HCT116 (cell line): ENCODE data around the gene MND1. TPM values are rescaled to one million over a fixed set of nuclear protein-coding genes. Genes with fewer than 3 reads are reported as not detected.
A peak's percentile ranks its signal among the peaks of the same experiment; 100 is the strongest.
"Not testable (repeated sequence)": the region's sequence is repeated elsewhere in the genome, so short reads cannot be mapped to it uniquely, and the experiment has no call there.

ENCODE experiments used
- ATAC-seq: fragments of 200-7000 bp; cut with Tn5 transposase; 2 replicates; pipeline ENCODE4 v1.9.1; 2020; ENCODE audit warnings: mild to moderate bottlenecking, moderate library complexity
- BruUV-seq: library from RNA; stranded (reverse); fragments of 400-500 nt; replicated peaks from 2 replicates; lab custom pipeline; 2021; lab: Mats Ljungman, UMichigan
- CTCF ChIA-PET: fragments of 300-600 bp; sonication (Branson Sonifier 250); formaldehyde crosslinking; loops from one replicate; lab custom pipeline; 2021; ENCODE audit warnings: antibody characterized with exemption; lab: Charles Lee
- POLR2A ChIA-PET: fragments of 300-600, 350-600 bp; sonication (Branson Sonifier 250); formaldehyde crosslinking; loops from one replicate; lab custom pipeline; 2021; ENCODE audit warnings: antibody characterized with exemption; lab: Charles Lee
- RAD21 ChIA-PET, 2 experiments: fragments of 300-600 bp; sonication (Branson Sonifier 250); formaldehyde crosslinking; loops; one replicate each; lab custom pipeline; 2023; ENCODE audit warnings: low total read pairs in 2 of 2; ENCODE audit not compliant: uncharacterized antibody in 2 of 2, unreplicated experiment in 2 of 2, low non-redundant PET in 1 of 2; lab: Charles Lee
- DNase-seq: peaks from one replicate; pipeline ENCODE4 v3.0.0-alpha.2; 2010; ENCODE audit warnings: low read depth, low spot score
- H2AFZ ChIP-seq: fragments of 200-600 bp; shearing (Covaris generic), sonication (generic); 2 replicates; pipeline ENCODE4 v1.6.1; 2017; ENCODE audit warnings: low read depth, mixed run types, mixed read lengths, antibody characterized with exemption, low read length; ENCODE audit not compliant: poor library complexity, severe bottlenecking
- H3K27ac ChIP-seq: 2 replicates; pipeline ENCODE4 v1.5.1; 2012; ENCODE audit warnings: low read depth, low read length
- H3K27me3 ChIP-seq: fragments of 200-600 bp; sonication (generic); 2 replicates; pipeline ENCODE4 v1.6.1; 2016; ENCODE audit warnings: mixed run types, low read length, mixed read lengths; ENCODE audit not compliant: insufficient read depth
- H3K36me3 ChIP-seq, 2 experiments: fragments of 200-500 bp in 1 of 2; fragments of 200-600 bp in 1 of 2; sonication (Bioruptor generic) in 1 of 2; sonication (generic) in 1 of 2; 2 replicates each; pipeline versions ENCODE4 v1.5.1 to v1.6.1; 2014 to 2016; ENCODE audit warnings: low read length in 2 of 2, inconsistent platforms in 1 of 2, mixed read lengths in 1 of 2, mixed run types in 1 of 2; ENCODE audit not compliant: insufficient read depth in 2 of 2, control insufficient read depth in 1 of 2
- H3K4me1 ChIP-seq, 2 experiments: fragments of 200-600 bp in 1 of 2; sonication (generic) in 1 of 2; 2 replicates each; pipeline versions ENCODE4 v1.5.1 to v1.6.1; 2012 to 2017; ENCODE audit warnings: low read length in 2 of 2, inconsistent platforms in 1 of 2, mild to moderate bottlenecking in 1 of 2, mixed read lengths in 1 of 2, mixed run types in 1 of 2, moderate library complexity in 1 of 2; ENCODE audit not compliant: insufficient read depth in 2 of 2, control insufficient read depth in 1 of 2
- H3K4me2 ChIP-seq: fragments of 200-600 bp; sonication (generic); 2 replicates; pipeline ENCODE4 v1.6.1; 2017; ENCODE audit warnings: mixed run types, low read length, mixed read lengths
- H3K4me3 ChIP-seq, 2 experiments: fragments of 200-600 bp in 1 of 2; sonication (generic) in 1 of 2; replicated peaks in 1 of 2; 2 replicates each; pipeline ENCODE4 v1.5.1; 2011 to 2016; ENCODE audit warnings: low read length in 2 of 2, control low read depth in 1 of 2, low read depth in 1 of 2, mild to moderate bottlenecking in 1 of 2, mixed read lengths in 1 of 2, mixed run types in 1 of 2
- H3K79me2 ChIP-seq: fragments of 200-600 bp; sonication (generic); 2 replicates; pipeline ENCODE4 v1.6.1; 2017; ENCODE audit warnings: mild to moderate bottlenecking, mixed run types, low read length, moderate library complexity, mixed read lengths; ENCODE audit not compliant: insufficient read depth
- H3K9ac ChIP-seq: fragments of 200-600 bp; sonication (generic); 2 replicates; pipeline ENCODE4 v1.6.1; 2016; ENCODE audit warnings: low read length, mixed read lengths
- H3K9me2 ChIP-seq: fragments of 200-600 bp; sonication (generic), shearing (Covaris generic); 2 replicates; pipeline ENCODE4 v1.6.1; 2017; ENCODE audit warnings: mixed run types, mild to moderate bottlenecking, moderate library complexity; ENCODE audit not compliant: insufficient read depth
- H3K9me3 ChIP-seq, 2 experiments: fragments of 200-500 bp in 1 of 2; fragments of 200-600 bp in 1 of 2; sonication (Bioruptor generic) in 1 of 2; sonication (generic) in 1 of 2; 2 replicates each; pipeline ENCODE4 v1.6.1; 2014 to 2017; ENCODE audit warnings: low read length in 2 of 2, mixed read lengths in 2 of 2, inconsistent platforms in 1 of 2, low read depth in 1 of 2, mild to moderate bottlenecking in 1 of 2, mixed run types in 1 of 2, moderate library complexity in 1 of 2; ENCODE audit not compliant: control insufficient read depth in 1 of 2, insufficient read depth in 1 of 2
- H4K20me1 ChIP-seq: fragments of 200-600 bp; sonication (generic), shearing (Covaris generic); 2 replicates; pipeline ENCODE4 v1.6.1; 2017; ENCODE audit warnings: mixed run types, mild to moderate bottlenecking, moderate library complexity; ENCODE audit not compliant: insufficient read depth
- CEBPB ChIP-seq: IDR thresholded peaks from 2 replicates; pipeline ENCODE4 v1.6.1; 2012; ENCODE audit warnings: low read depth
- EGR1 ChIP-seq: IDR thresholded peaks from 2 replicates; pipeline ENCODE4 v1.6.1; 2012; ENCODE audit warnings: low read depth
- EZH2 ChIP-seq: fragments of 200-600 bp; sonication (generic); IDR thresholded peaks from 2 replicates; pipeline ENCODE4 v1.6.1; 2017; ENCODE audit warnings: antibody characterized with exemption, mixed run types
- EZH2phosphoT487 ChIP-seq: fragments of 200-600 bp; IDR thresholded peaks from 2 replicates; pipeline ENCODE4 v1.6.1; 2018; ENCODE audit warnings: antibody characterized with exemption, borderline replicate concordance
- FOSL1 ChIP-seq: IDR thresholded peaks from 2 replicates; pipeline ENCODE4 v1.6.1; 2012; ENCODE audit warnings: low read depth
- POLR2AphosphoS5 ChIP-seq: IDR thresholded peaks from 2 replicates; pipeline ENCODE4 v1.6.1; 2011; ENCODE audit warnings: mild to moderate bottlenecking, low read depth, low read length, moderate library complexity
- RAD21 ChIP-seq: IDR thresholded peaks from 2 replicates; pipeline ENCODE4 v1.6.1; 2012; ENCODE audit warnings: low read depth, mild to moderate bottlenecking
- SIN3A ChIP-seq: IDR thresholded peaks from 2 replicates; pipeline ENCODE4 v1.6.1; 2012; ENCODE audit warnings: low read depth
- TCF7L2 ChIP-seq: IDR thresholded peaks from 2 replicates; pipeline ENCODE4 v1.7.0; 2011; ENCODE audit warnings: borderline replicate concordance, inconsistent platforms; ENCODE audit not compliant: insufficient read depth, insufficient read length; ENCODE audit errors: extremely low read depth
- ZFX ChIP-seq: fragments of 450-650 bp; IDR thresholded peaks from 2 replicates; pipeline ENCODE4 v1.6.1; 2017
- ZNF274 ChIP-seq: fragments of 200-500 bp; sonication (Bioruptor generic); IDR thresholded peaks from 2 replicates; pipeline ENCODE4 v1.6.1; 2014; ENCODE audit warnings: mild to moderate bottlenecking, low read depth, low read length, inconsistent platforms
- intact Hi-C: fragments of 100-400 bp; cut with micrococcal nuclease; formaldehyde crosslinking; loops from 2 replicates; pipeline ENCODE4 v1.10.0; 2022
- total RNA-seq: library from RNA; stranded (reverse); gene quantifications from one replicate; pipeline ENCODE4 v1.2.1, GENCODE V29; 2021; ENCODE audit not compliant: unreplicated experiment
- TF ChIP-seq, protein P1 (sequence below): IDR thresholded peaks from 2 replicates; pipeline ENCODE4 v1.6.1; 2012; ENCODE audit warnings: low read depth
- TF ChIP-seq, protein P2 (sequence below): IDR thresholded peaks from 2 replicates; pipeline ENCODE4 v1.6.1; 2011; ENCODE audit warnings: mild to moderate bottlenecking, low read length, moderate library complexity; ENCODE audit not compliant: insufficient replicate concordance; ENCODE audit errors: extremely low read depth
- TF ChIP-seq, protein P3 (sequence below): IDR thresholded peaks from 2 replicates; pipeline ENCODE4 v1.6.1; 2012

Gene MND1
- total RNA-seq, 1 experiment from 2014 or later, result 29.9 TPM

DNA sequence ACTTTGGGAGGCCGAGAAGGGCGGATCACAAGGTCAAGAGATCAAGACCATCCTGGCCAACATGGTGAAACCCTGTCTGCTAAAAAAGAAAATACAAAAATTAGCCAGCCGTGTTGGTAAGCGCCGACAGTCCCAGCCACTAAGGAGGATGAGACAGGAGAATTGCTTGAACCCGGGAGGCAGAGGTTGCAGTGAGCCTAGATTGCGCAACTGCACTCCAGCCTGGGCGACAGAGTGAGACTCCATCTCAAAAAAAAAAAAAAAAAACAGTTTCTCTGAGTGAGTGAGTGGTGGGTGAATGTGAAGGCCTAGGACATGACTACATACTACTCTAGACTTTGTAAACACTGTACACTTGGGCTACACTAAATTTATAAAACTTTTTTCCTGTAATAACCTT lies 72.0 kb downstream of the MND1 start:
- ATAC-seq, H4K20me1 ChIP-seq, H3K4me2 ChIP-seq, H2AFZ ChIP-seq, H3K4me3 ChIP-seq, H3K9ac ChIP-seq, H3K79me2 ChIP-seq, H3K36me3 ChIP-seq, H3K9me3 ChIP-seq, DNase-seq, intact Hi-C loops, H3K27me3 ChIP-seq, CTCF ChIA-PET: not testable (repeated sequence)
- RAD21 ChIA-PET, result interaction anchor here in 1 of 2 experiments (0.7 kb wide), 1 partner anchor 166 kb away, joined by 5 read pairs; no protein-coding TSS in a partner anchor
- 0 out of 2 replicates have a peak, but pooled peaks have one; percentile 17 for TF ChIP-seq CEBPB
- TF ChIP-seq, all 23 proteins: peak for 1; not testable (repeated sequence) for 22
- POLR2A ChIA-PET, BruUV-seq, H3K27ac ChIP-seq, H3K4me1 ChIP-seq, H3K9me2 ChIP-seq: not testable (repeated sequence)

- RAD21 ChIA-PET, result no interaction called here
- H3K9me2 ChIP-seq, result no peaks in the 10 kb centered on the region
- CTCF ChIA-PET, result interaction anchor here (1.2 kb wide), 1 partner anchor 15 kb away, joined by 3 read pairs; no protein-coding TSS in a partner anchor
- H3K9me3 ChIP-seq, result no peaks in the 10 kb centered on the region
- H3K79me2 ChIP-seq, result no peaks in the 10 kb centered on the region
- peaks cover 0 to 4% of the 10 kb centered on the region in 2 experiments; a peak in 1 of 4 replicates for H3K36me3 ChIP-seq
- no peak overlapping the region for H3K27ac ChIP-seq
- POLR2A ChIA-PET, result no interaction called here
- TF ChIP-seq POLR2AphosphoS5 (no peak), FOSL1 (no peak), EGR1 (no peak), TCF7L2 (no peak), ZNF274 (no peak), RAD21 (no peak), EZH2phosphoT487 (no peak), ZFX (no peak), SIN3A (no peak), EZH2 (no peak)
- TF ChIP-seq, protein P1, sequence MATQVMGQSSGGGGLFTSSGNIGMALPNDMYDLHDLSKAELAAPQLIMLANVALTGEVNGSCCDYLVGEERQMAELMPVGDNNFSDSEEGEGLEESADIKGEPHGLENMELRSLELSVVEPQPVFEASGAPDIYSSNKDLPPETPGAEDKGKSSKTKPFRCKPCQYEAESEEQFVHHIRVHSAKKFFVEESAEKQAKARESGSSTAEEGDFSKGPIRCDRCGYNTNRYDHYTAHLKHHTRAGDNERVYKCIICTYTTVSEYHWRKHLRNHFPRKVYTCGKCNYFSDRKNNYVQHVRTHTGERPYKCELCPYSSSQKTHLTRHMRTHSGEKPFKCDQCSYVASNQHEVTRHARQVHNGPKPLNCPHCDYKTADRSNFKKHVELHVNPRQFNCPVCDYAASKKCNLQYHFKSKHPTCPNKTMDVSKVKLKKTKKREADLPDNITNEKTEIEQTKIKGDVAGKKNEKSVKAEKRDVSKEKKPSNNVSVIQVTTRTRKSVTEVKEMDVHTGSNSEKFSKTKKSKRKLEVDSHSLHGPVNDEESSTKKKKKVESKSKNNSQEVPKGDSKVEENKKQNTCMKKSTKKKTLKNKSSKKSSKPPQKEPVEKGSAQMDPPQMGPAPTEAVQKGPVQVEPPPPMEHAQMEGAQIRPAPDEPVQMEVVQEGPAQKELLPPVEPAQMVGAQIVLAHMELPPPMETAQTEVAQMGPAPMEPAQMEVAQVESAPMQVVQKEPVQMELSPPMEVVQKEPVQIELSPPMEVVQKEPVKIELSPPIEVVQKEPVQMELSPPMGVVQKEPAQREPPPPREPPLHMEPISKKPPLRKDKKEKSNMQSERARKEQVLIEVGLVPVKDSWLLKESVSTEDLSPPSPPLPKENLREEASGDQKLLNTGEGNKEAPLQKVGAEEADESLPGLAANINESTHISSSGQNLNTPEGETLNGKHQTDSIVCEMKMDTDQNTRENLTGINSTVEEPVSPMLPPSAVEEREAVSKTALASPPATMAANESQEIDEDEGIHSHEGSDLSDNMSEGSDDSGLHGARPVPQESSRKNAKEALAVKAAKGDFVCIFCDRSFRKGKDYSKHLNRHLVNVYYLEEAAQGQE, result no peak
- TF ChIP-seq, protein P2, sequence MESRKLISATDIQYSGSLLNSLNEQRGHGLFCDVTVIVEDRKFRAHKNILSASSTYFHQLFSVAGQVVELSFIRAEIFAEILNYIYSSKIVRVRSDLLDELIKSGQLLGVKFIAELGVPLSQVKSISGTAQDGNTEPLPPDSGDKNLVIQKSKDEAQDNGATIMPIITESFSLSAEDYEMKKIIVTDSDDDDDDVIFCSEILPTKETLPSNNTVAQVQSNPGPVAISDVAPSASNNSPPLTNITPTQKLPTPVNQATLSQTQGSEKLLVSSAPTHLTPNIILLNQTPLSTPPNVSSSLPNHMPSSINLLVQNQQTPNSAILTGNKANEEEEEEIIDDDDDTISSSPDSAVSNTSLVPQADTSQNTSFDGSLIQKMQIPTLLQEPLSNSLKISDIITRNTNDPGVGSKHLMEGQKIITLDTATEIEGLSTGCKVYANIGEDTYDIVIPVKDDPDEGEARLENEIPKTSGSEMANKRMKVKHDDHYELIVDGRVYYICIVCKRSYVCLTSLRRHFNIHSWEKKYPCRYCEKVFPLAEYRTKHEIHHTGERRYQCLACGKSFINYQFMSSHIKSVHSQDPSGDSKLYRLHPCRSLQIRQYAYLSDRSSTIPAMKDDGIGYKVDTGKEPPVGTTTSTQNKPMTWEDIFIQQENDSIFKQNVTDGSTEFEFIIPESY, result no peak
- TF ChIP-seq, protein P3, sequence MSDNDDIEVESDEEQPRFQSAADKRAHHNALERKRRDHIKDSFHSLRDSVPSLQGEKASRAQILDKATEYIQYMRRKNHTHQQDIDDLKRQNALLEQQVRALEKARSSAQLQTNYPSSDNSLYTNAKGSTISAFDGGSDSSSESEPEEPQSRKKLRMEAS, result no peak
- H3K4me3 ChIP-seq, result no peak overlapping the region
- H2AFZ ChIP-seq, result no peak overlapping the region
- no peaks in the 10 kb centered on the region for H3K4me1 ChIP-seq
- H3K4me2 ChIP-seq, result no peak overlapping the region
- intact Hi-C loops, result no loop called here
- H3K27me3 ChIP-seq, result no peaks in the 10 kb centered on the region
- H3K9ac ChIP-seq, result no peak overlapping the region
- no peaks in the 10 kb centered on the region for H4K20me1 ChIP-seq
- BruUV-seq, result no TSS peak
- ATAC-seq (no peak), DNase-seq (no peak)
Measured at GRCh38 chr4:153418121-153418520, 73.6 kb downstream of the MND1 start.
